Activated CD8-positive, alpha-beta memory T cell treated with anti-CD3 and anti-CD28 coated beads for 36 hours (primary cell): Measurements from ENCODE around the gene APRT. TPM values are rescaled to one million over a fixed set of nuclear protein-coding genes. Genes with fewer than 3 reads are reported as not detected.
"Not testable (repeated sequence)": the region's sequence is repeated elsewhere in the genome, so short reads cannot be mapped to it uniquely, and the experiment has no call there.

Source experiments
- CTCF ChIA-PET: fragments of 350-600 bp; sonication (Branson Sonifier 250); formaldehyde crosslinking; loops from one replicate; lab custom pipeline; 2021; ENCODE audit warnings: antibody characterized with exemption; lab: Charles Lee
- POLR2A ChIA-PET: fragments of 350-600 bp; sonication (Branson Sonifier 250); formaldehyde crosslinking; loops from one replicate; lab custom pipeline; 2021; ENCODE audit warnings: antibody characterized with exemption; lab: Charles Lee
- total RNA-seq, 2 experiments: library from RNA; stranded (reverse); gene quantifications; one replicate each; pipeline ENCODE4 v1.2.3, GENCODE V29; 2021

The APRT gene
- total RNA-seq, 2 experiments from 2014 or later = 325 to 330 TPM

DNA sequence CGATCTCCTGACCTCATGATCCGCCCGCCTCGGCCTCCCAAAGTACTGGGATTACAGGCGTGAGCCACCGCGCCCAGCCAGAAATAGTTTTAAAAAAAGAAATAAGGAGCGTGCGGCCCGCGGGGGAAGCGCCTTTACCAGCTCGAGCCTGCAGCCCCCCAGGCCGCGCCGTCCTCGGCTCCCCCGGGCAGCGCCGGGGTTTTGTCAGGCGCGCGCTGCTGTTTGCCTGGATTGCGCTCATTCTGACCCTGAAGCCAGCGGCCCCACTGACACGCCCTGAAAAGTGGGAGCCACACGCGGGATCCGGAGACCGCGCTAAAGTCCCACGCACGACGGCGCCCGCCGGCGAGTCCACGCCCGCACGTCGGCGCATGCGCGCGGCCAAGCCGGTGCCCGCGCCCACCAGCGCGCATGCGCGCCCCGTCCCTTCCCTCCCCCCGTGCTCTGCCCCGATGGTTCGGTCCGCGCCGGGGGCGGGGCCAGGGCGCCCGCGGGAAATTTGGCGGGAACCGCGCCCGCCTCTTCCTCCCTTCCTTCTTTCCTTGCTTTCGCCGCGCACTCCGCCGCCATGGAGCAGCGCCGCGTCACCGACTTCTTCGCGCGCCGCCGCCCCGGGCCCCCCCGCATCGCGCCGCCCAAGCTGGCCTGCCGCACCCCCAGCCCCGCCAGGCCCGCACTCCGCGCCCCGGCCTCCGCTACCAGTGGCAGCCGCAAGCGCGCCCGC is 8.3 kb downstream of the APRT start, which contains the start of gene CDT1:
TSS of gene CDT1 (plus strand) at position 526 of the 724 bp plus-strand sequence. CDS start at position 569, 43 bp downstream.
- ChIA-PET POLR2A (interaction anchor here (0.9 to 3.2 kb wide), 5 partner anchors 8 to 21 kb away, joined by 4 to 25 read pairs (median 11); partner anchors contain the start of gene PIEZO1), CTCF (interaction anchor here (0.6 to 3.1 kb wide), 10 partner anchors 9 to 212 kb away, joined by 3 to 16 read pairs (median 4); partner anchors contain the start of genes APRT and PIEZO1)

DNA sequence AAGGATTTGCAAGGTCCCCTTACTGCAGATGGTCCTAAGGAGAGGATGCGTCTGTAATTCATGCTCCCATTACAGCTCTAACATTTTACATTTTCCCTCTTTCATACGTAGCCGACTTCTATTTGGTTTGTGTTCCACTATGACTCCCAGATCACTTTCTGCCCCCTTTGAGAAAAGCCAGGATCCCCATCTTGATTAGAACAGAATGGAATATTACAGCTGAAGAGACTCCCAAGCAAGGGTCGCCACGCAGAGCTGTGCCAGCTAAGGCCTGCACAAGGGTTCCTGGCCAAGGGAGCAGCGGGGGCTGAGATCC is 11.5 kb downstream of the APRT start:
- ChIA-PET CTCF (interaction anchor here (1.8 to 2.9 kb wide), 3 partner anchors 12 to 63 kb away, joined by 4 to 14 read pairs (median 8); partner anchors contain the start of gene APRT), POLR2A (interaction anchor here (1.1 to 1.2 kb wide), 2 partner anchors 9 to 12 kb away, joined by 4 read pairs; no protein-coding TSS in a partner anchor)

DNA sequence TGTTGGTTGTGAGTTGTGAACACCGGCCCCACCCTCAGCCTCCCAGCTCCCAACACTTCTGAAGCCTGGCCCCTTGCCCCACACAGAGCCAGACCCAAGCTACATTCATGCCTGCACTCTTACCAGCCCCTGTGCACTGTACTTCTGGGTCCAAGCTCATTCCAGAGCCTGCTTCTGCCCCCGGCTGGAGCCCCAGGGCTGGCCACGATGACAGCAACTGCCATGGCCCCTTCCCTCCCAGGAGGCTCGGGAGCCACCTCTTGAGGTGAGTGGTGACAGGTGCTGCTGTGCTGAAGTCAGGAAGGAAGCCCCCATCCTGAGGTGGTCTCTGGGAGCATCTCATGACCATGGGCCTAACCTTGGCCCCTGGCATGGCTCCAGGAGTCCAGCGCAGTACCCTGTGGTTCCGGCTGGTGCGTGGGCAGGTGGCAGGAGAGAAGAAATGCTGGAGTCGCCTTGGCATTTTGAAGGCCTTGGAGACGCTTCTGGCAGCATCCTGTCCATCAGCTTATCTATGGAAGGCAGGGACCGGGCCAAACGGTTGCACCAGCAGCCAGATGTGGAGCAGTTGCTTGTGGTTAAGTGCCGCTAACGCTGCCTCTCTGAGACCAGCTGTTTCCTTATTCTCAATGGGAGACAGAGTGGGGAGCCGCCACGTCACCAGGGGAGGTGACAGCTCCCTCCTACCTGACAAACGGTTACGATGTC is 12.0 kb downstream of the APRT start:
- POLR2A ChIA-PET = interaction anchor here (1.1 kb wide), 2 partner anchors 9 to 10 kb away, joined by 4 read pairs; no protein-coding TSS in a partner anchor
- CTCF ChIA-PET = interaction anchor here (0.5 to 2.9 kb wide), 4 partner anchors 12 to 120 kb away, joined by 4 to 14 read pairs (median 6); partner anchors contain the start of gene APRT

GRCh38 chr16:88798772-88799455 is 12.8 kb downstream of the APRT start:
- CTCF ChIA-PET = interaction anchor here (0.5 to 2.9 kb wide), 5 partner anchors 13 to 119 kb away, joined by 4 to 14 read pairs (median 4); partner anchors contain the start of gene APRT
- POLR2A ChIA-PET = interaction anchor here (1.1 kb wide), 1 partner anchor 10 kb away, joined by 4 read pairs; no protein-coding TSS in a partner anchor

DNA sequence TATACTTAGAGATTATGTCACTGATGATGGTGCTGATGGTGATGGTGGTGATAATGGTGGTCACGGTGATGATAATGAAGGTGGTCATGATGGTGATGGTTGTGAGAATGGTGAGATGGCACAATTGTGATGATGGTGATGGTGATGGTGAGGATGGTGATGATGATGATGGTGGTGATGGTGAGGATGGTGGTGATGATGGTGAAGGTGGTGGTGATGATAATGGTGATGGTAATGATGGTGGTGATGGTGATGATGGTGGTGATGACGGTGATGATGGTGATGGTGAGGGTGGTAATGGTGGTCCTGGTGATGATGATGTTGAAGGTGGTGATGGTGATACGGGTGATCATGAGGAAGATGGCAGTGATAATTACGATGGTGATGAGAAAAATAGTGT is 13.7 kb downstream of the APRT start:
- ChIA-PET CTCF (interaction anchor here (1.1 to 2.9 kb wide), 2 partner anchors 12 to 14 kb away, joined by 4 to 8 read pairs; no protein-coding TSS in a partner anchor), POLR2A (no interaction called here)

GRCh38 chr16:88796278-88796677 is 15.4 kb downstream of the APRT start:
- ChIA-PET CTCF (interaction anchor here (1.0 to 1.1 kb wide), 2 partner anchors 12 to 34 kb away, joined by 3 to 5 read pairs; no protein-coding TSS in a partner anchor), POLR2A (interaction anchor here (1.0 kb wide), 1 partner anchor 14 kb away, joined by 3 read pairs; no protein-coding TSS in a partner anchor)

GRCh38 chr16:88793251-88793954 is 18.3 kb downstream of the APRT start:
- ChIA-PET POLR2A (interaction anchor here (0.9 to 1.7 kb wide), 5 partner anchors 10 to 48 kb away, joined by 3 to 12 read pairs (median 4); partner anchors contain the start of genes APRT and CDT1), CTCF (interaction anchor here (0.5 to 1.7 kb wide), 2 partner anchors 9 to 203 kb away, joined by 4 read pairs; no protein-coding TSS in a partner anchor)

DNA sequence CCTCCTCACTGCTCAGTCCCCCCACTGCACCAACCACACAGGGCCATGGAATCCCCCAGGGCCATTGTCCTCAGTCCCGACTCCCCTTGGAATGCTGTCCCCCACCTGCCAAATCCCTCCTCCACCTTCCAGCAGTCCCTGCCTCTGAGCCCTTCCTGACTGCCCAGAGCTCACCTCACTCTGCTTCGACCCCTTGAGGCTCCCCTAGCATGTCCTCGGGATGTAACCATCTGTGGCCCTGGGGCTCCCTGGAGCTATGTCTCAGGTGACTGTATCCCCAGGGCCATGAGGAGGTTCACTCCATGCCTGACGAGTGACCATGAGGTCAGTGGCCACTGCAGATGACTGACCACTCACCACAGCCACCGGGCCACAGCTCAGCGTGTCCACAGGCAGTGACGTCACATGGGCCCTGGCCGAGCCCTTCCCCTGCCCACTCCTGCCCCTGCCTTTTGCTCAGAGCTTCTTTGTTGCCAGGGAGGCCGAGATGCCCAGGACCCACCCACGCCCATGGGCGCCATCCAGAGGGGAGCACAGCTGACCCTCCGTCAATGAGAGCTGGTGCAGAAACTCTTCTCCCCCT is 19.0 kb downstream of the APRT start:
- ChIA-PET POLR2A (interaction anchor here (1.2 to 1.7 kb wide), 2 partner anchors 10 to 13 kb away, joined by 3 to 12 read pairs; partner anchors contain the start of gene CDT1), CTCF (interaction anchor here (0.5 kb wide), 1 partner anchor 203 kb away, joined by 4 read pairs; no protein-coding TSS in a partner anchor)

DNA sequence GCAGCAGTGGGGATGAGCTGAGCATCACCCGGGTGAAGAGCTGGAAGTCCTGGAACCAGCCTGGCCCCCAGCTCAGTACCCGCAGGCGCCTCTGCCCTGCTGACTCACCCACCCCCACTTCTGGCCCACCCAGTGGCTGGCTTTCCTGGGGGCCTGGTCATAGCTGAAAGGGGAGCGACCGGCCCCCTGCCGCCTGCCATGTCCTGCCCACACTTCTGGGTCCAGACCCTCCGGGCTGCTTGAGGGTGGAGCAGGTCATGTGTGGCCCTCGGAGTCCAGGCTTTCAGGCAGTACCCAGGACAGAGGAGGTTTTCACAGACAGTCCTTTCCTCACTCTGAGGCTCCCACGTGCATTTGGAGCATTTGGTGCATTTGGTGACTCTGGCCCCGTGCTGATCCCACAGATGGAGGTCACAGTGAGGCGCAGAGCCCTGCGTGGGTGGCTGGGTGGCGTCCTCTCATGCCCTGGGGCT is 19.6 kb downstream of the APRT start:
- ChIA-PET CTCF (no interaction called here), POLR2A (no interaction called here)

DNA sequence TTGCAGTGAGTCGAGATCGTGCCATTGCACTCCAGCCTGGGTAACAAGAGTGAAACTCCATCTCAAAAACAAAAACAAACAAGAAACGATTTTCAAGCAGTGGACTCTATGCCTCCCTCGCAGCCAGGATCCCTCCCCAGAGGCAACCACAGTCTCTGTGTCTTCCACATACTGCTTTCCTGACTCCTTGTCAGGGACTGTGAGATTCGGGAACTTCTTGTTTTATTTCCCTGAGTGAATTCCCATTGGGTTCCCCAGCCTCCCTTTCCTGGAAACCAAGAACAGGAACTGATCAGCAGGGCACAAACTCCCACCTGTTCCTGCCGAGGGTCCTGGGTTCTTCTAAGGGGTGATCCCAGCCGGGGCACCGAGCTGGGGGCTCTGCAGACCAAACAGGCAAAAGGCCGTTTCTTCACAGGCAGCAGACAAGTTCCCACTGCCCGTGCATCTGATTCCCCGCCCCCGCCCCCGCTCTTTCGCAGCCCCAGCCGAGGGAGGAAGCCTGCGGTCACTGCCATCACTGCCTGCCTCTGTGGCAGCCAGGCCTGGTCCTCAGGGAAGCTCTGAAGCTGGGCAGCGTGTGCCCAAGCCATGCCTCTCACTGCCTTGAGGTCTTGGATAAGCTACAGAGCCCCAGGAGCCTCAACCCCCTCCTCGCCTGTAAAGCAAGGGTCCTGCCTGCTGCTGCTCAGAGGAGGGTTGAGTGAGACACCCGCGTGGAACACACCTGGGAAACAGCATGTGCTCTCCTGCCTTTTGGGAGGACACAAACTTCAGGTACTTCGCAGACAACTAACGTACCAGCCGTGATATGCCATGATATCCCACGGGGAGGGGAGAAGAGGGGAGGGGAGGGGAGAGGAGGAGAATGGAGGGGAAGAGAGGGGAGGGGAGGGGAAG is 21.2 kb downstream of the APRT start:
- ChIA-PET CTCF (interaction anchor here (0.7 kb wide), 1 partner anchor 54 kb away, joined by 3 read pairs; no protein-coding TSS in a partner anchor), POLR2A (no interaction called here)

DNA sequence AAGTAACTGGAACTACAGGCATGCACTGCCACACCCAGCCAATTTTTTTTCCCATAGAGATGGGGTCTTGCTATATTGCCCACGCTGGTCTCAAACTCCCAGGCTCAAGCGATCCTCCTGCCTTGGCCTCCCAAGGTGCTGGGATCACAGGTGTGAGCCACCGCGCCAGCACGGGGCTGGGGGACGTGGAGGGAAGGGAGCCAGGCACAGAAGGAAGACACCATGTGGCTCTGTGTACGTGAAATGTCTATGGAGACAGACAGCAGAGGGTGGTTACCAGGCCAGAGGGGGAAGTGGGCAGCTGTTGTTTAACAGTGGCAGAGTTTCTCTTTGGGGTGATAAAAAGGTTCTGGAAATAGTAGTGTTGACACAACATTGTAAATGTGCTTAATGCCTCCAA is 22.1 kb downstream of the APRT start:
- ChIA-PET POLR2A (no interaction called here), CTCF (no interaction called here)

DNA sequence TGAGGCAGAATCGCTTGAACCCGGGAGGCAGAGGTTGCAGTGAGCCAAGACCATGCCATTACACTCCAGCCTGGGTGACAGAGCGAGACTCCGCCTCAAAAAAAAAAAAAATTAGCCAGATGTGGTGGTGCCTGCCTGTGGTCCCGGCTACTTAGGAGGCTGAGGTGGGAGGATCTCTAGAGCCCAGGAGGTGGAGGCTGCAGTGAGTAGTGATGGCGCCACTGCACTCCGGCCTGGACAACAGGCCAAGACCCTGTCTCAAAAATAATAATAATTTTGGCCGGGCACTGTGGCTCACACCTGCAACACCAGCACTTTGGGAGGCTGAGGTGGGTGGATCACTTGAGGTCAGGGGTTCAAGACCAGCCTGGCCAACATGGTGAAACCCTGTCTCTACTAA is 23.0 kb downstream of the APRT start:
- POLR2A ChIA-PET = not testable (repeated sequence)
- CTCF ChIA-PET = interaction anchor here (1.2 to 1.4 kb wide), 2 partner anchors 45 to 51 kb away, joined by 3 read pairs; no protein-coding TSS in a partner anchor

GRCh38 chr16:88787579-88788314 is 24.0 kb downstream of the APRT start:
- ChIA-PET POLR2A (no interaction called here), CTCF (interaction anchor here (1.2 to 2.1 kb wide), 3 partner anchors 44 to 51 kb away, joined by 3 to 11 read pairs (median 3); no protein-coding TSS in a partner anchor)

GRCh38 chr16:88785106-88785924 is 26.4 kb downstream of the APRT start, which contains the start of gene PIEZO1:
TSS of gene PIEZO1 (minus strand) at chr16:88785220. CDS start at chr16:88784964, 256 bp downstream.
- ChIA-PET POLR2A (interaction anchor here (0.6 to 6.9 kb wide), 5 partner anchors 18 to 809 kb away, joined by 3 to 68 read pairs (median 7); partner anchors contain the start of gene APRT), CTCF (interaction anchor here (0.6 to 2.1 kb wide), 9 partner anchors 13 to 569 kb away, joined by 3 to 11 read pairs (median 4); no protein-coding TSS in a partner anchor)
